A549 (cell line): ENCODE results near the gene KLHL2. TPM values are rescaled to one million over a fixed set of nuclear protein-coding genes. Genes with fewer than 3 reads are reported as not detected.
A peak's percentile ranks its signal among the peaks of the same experiment; 100 is the strongest.
"Not testable (repeated sequence)": the region's sequence is repeated elsewhere in the genome, so short reads cannot be mapped to it uniquely, and the experiment has no call there.

Source experiments
- ATAC-seq, 2 experiments: fragments of 200-7000 bp in 1 of 2; fragments of >200 bp in 1 of 2; cut with Nextera tagmentation in 1 of 2; cut with Tn5 transposase in 1 of 2; 3 replicates each; pipeline versions ENCODE4 v1.8.0 to v1.9.1; 2018 to 2020; ENCODE audit warnings: mild to moderate bottlenecking in 1 of 2, moderate library complexity in 1 of 2
- CTCF ChIA-PET: fragments of 300-600 bp; sonication (Branson Sonifier 250); formaldehyde crosslinking; extraction: SDS; loops from one replicate; lab custom pipeline; 2021; ENCODE audit warnings: antibody characterized with exemption, inconsistent platforms; lab: Yijun Ruan, JAX
- POLR2A ChIA-PET: fragments of 350-600 bp; formaldehyde crosslinking; extraction: SDS; loops from one replicate; lab custom pipeline; 2021; ENCODE audit warnings: antibody characterized with exemption, inconsistent platforms; lab: Yijun Ruan, JAX
- DNase-seq, 2 experiments: peaks; one replicate each; pipeline versions ENCODE4 v3.0.0 to v3.0.0-alpha.2; 2011 to 2016; ENCODE audit warnings: low read depth in 1 of 2, low spot score in 1 of 2
- FAIRE-seq: peaks from 2 replicates; lab custom pipeline; 2011; peaks lifted over from hg19 to GRCh38; lab: Jason Lieb, UNC
- H3K27ac ChIP-seq, 2 experiments: fragments of >200 bp; sonication (Bioruptor Twin); formaldehyde crosslinking; 3 replicates each; pipeline ENCODE4 v1.5.1; 2016 to 2017
- H3K4me1 ChIP-seq: fragments of >200 bp; sonication (Bioruptor Twin); formaldehyde crosslinking; 3 replicates; pipeline ENCODE4 v1.6.1; 2016
- H3K4me2 ChIP-seq: fragments of >200 bp; sonication (Bioruptor Twin); formaldehyde crosslinking; 3 replicates; pipeline ENCODE4 v1.6.1; 2016
- H3K4me3 ChIP-seq: fragments of >200 bp; sonication (Bioruptor Twin); formaldehyde crosslinking; 3 replicates; pipeline ENCODE4 v1.5.1; 2016
- H3K9me3 ChIP-seq: fragments of >200 bp; sonication (Bioruptor Twin); formaldehyde crosslinking; 3 replicates; pipeline ENCODE4 v1.6.1; 2016
- FOSL2 ChIP-seq, 2 experiments: fragments of 450-650 bp in 1 of 2; fragments of >200 bp in 1 of 2; sonication (Bioruptor Twin) in 1 of 2; formaldehyde crosslinking; IDR thresholded peaks; 2 replicates each; pipeline versions ENCODE4 v1.5.0 to v1.6.1; 2016 to 2020; ENCODE audit warnings: mild to moderate bottlenecking in 1 of 2, moderate library complexity in 1 of 2
- GATA3 ChIP-seq: IDR thresholded peaks from 2 replicates; pipeline ENCODE4 v1.6.1; 2012; ENCODE audit warnings: borderline replicate concordance
- HOXB13 ChIP-seq: fragments of 250-450 bp; sonication (Bioruptor Pico); IDR thresholded peaks from 2 replicates; pipeline ENCODE4 v1.5.0; 2020; ENCODE audit warnings: low read depth, mild to moderate bottlenecking, moderate library complexity
- JUNB ChIP-seq: fragments of >200 bp; sonication (Bioruptor Twin); formaldehyde crosslinking; IDR thresholded peaks from 2 replicates; pipeline ENCODE4 v1.6.1; 2016
- USF2 ChIP-seq: fragments of 450-650 bp; IDR thresholded peaks from 2 replicates; pipeline ENCODE4 v1.6.1; 2014; ENCODE audit warnings: antibody characterized with exemption
- WGBS: methylation state at CpG from one replicate; pipeline ENCODE4 v1.1.6; 2017; ENCODE audit errors: missing lambda C conversion rate; 5-methylcytosine and 5-hydroxymethylcytosine counted together
- polyA plus RNA-seq, 4 experiments: library from polyadenylated mRNA; depleted of rRNA in 3 of 4; stranded (reverse); fragments of >200 nt; fragmentation: RNase III in 1 of 4; extraction: RNeasy Plus Mini Kit Qiagen cat#74134 plus additional on column Dnase treatment in 1 of 4; gene quantifications; 2 replicates in 3 of 4; 3 replicates in 1 of 4; pipeline ENCODE4 v1.2.3, GENCODE V29; 2011 to 2017

KLHL2 gene
- polyA plus RNA-seq, 2 of the 4 experiments (the other 2 are of a cell fraction) = 13.6 to 21.6 TPM

GRCh38 chr4:165215034-165215751, 7.8 kb downstream of the KLHL2 start:
- WGBS = 3% methylated on average over 2 of the region's 2 CpGs
- POLR2A ChIA-PET, H3K9me3 ChIP-seq, H3K4me3 ChIP-seq, FAIRE-seq, CTCF ChIA-PET, H3K27ac ChIP-seq: not testable (repeated sequence)
- ATAC-seq (peak; percentile 83 to 86; a peak in 4 of 6 replicates), DNase-seq (peak in 1 of 2 experiments; percentile 50)
- Histone ChIP-seq H3K4me1 (peaks cover 53% of the 10 kb centered on the region), H3K4me2 (peak overlapping the region; percentile 60)
- TF ChIP-seq FOSL2 (IDR thresholded peaks at IDR 0.05) (peak; percentile 31; the same call in 1 of the 2 replicates), FOSL2 (CRISPR knock-in tag; IDR thresholded peaks at IDR 0.05) (peak; percentile 35; the same call in 1 of the 2 replicates), GATA3 (peak; percentile 16; the same call in 1 of the 2 replicates), JUNB (0 out of 2 replicates have a peak, but pooled peaks have one; percentile 40)

GRCh38 chr4:165215761-165216487, 8.6 kb downstream of the KLHL2 start:
- H3K9me3 ChIP-seq, FAIRE-seq, ATAC-seq, DNase-seq, CTCF ChIA-PET, H3K4me3 ChIP-seq, POLR2A ChIA-PET: not testable (repeated sequence)
- H3K27ac ChIP-seq = peak overlapping the region; percentile 48 to 49; a peak in 3 of 6 replicates
- peaks cover 46% of the 10 kb centered on the region for H3K4me1 ChIP-seq
- peak overlapping the region; percentile 60 for H3K4me2 ChIP-seq
- WGBS = 85% methylated on average over 2 of the region's 2 CpGs

GRCh38 chr4:165217325-165217724, 10.0 kb downstream of the KLHL2 start:
- no peak for FAIRE-seq
- CTCF ChIA-PET = interaction anchor here (0.7 kb wide), 1 partner anchor 215 kb away, joined by 3 read pairs; no protein-coding TSS in a partner anchor
- Histone ChIP-seq H3K4me3 (no peak overlapping the region), H3K4me1 (peaks cover 55% of the 10 kb centered on the region), H3K4me2 (no peak overlapping the region), H3K9me3 (no peaks in the 10 kb centered on the region), H3K27ac (no peak overlapping the region)
- ATAC-seq = no peak
- WGBS = 83% methylated on average over 3 of the region's 3 CpGs
- POLR2A ChIA-PET = no interaction called here
- no peak for DNase-seq
- no peak for TF ChIP-seq HOXB13 (CRISPR knock-in tag)

- WGBS = 67% methylated on average over 4 of the region's 4 CpGs
- ATAC-seq, FAIRE-seq, POLR2A ChIA-PET, CTCF ChIA-PET, H3K9me3 ChIP-seq, DNase-seq, H3K4me3 ChIP-seq: not testable (repeated sequence)
- Histone ChIP-seq H3K4me1 (peaks cover 23% of the 10 kb centered on the region), H3K4me2 (peak overlapping the region; percentile 38; the same call in 2 of the 3 replicates), H3K27ac (peak overlapping the region in 1 of 2 experiments; percentile 47; a peak in 1 of 6 replicates)
These were observed 13.9 kb downstream of the KLHL2 start for GRCh38 chr4:165221306-165221705.

GRCh38 chr4:165221993-165222650, 14.8 kb downstream of the KLHL2 start:
- H3K4me3 ChIP-seq, CTCF ChIA-PET, H3K9me3 ChIP-seq, DNase-seq, FAIRE-seq, POLR2A ChIA-PET: not testable (repeated sequence)
- peak in 1 of 2 experiments; percentile 43; a peak in 1 of 6 replicates for ATAC-seq
- Histone ChIP-seq H3K27ac (peak overlapping the region; percentile 24 to 50; a peak in 1 of 6 replicates), H3K4me1 (peaks cover 15% of the 10 kb centered on the region), H3K4me2 (peak overlapping the region; percentile 38)
- WGBS = 51% methylated on average over 4 of the region's 5 CpGs

GRCh38 chr4:165222651-165222994, 15.3 kb downstream of the KLHL2 start:
- Histone ChIP-seq H3K27ac (peak overlapping the region in 1 of 2 experiments; percentile 50; a peak in 1 of 6 replicates), H3K4me1 (peaks cover 14% of the 10 kb centered on the region), H3K4me2 (peak overlapping the region; percentile 38; the same call in 2 of the 3 replicates), H3K9me3 (no peaks in the 10 kb centered on the region), H3K4me3 (no peak overlapping the region)
- TF ChIP-seq USF2 = no peak
- DNase-seq (no peak), FAIRE-seq (no peak), ATAC-seq (no peak)
- ChIA-PET CTCF (no interaction called here), POLR2A (no interaction called here)
- WGBS = 93% methylated on average over 2 of the region's 2 CpGs

- H3K4me3 ChIP-seq, H3K9me3 ChIP-seq, H3K4me1 ChIP-seq, CTCF ChIA-PET, FAIRE-seq, DNase-seq, ATAC-seq, H3K4me2 ChIP-seq, POLR2A ChIA-PET, H3K27ac ChIP-seq: not testable (repeated sequence)
- WGBS = 74% methylated on average over 2 of the region's 2 CpGs
These were observed 20.0 kb downstream of the KLHL2 start for GRCh38 chr4:165227401-165227800.

- H3K4me1 ChIP-seq, H3K9me3 ChIP-seq, POLR2A ChIA-PET, H3K27ac ChIP-seq, ATAC-seq, H3K4me2 ChIP-seq, H3K4me3 ChIP-seq, FAIRE-seq, DNase-seq, CTCF ChIA-PET: not testable (repeated sequence)
- 96% methylated on average over 4 of the region's 4 CpGs for WGBS
These were observed 22.3 kb downstream of the KLHL2 start for GRCh38 chr4:165229490-165230200.
